Ureter (tissue), 1 donor: Measurements from ENCODE around the gene MYBPC2. TPM values are rescaled to one million over a fixed set of nuclear protein-coding genes. Genes with fewer than 3 reads are reported as not detected.
A peak's percentile ranks its signal among the peaks of the same experiment; 100 is the strongest.
"Not testable (repeated sequence)": the region's sequence is repeated elsewhere in the genome, so short reads cannot be mapped to it uniquely, and the experiment has no call there.

Experiments used
- DNase-seq: peaks from one replicate; pipeline ENCODE4 v3.0.0-alpha.2; 2020; ENCODE audit warnings: low spot score
- total RNA-seq: library from RNA; stranded (reverse); gene quantifications from one replicate; pipeline ENCODE4 v1.2.4, GENCODE V29; 2023
- donor health status: DM: yes; HTN: yes; CAD: no.

Gene MYBPC2
- total RNA-seq, 1 donor from 2014 or later, result 0.52 TPM

- no peak for DNase-seq
These were observed 26.4 kb downstream of the MYBPC2 start for GRCh38 chr19:50459067-50459456.

GRCh38 chr19:50459638-50460037 is 26.9 kb downstream of the MYBPC2 start:
- DNase-seq, result no peak

GRCh38 chr19:50460161-50460765 is 27.6 kb downstream of the MYBPC2 start:
- no peak for DNase-seq

GRCh38 chr19:50461066-50461875 is 28.6 kb downstream of the MYBPC2 start:
- DNase-seq, result peak; percentile 68

- no peak for DNase-seq
These were observed 30.3 kb downstream of the MYBPC2 start for GRCh38 chr19:50462970-50463369.

- no peak for DNase-seq
These were observed 31.7 kb downstream of the MYBPC2 start for GRCh38 chr19:50464348-50464747.

- DNase-seq, result no peak
These were observed 32.3 kb downstream of the MYBPC2 start for GRCh38 chr19:50465000-50465399.

- DNase-seq, result no peak
These were observed 33.5 kb downstream of the MYBPC2 start for GRCh38 chr19:50465986-50466705.

GRCh38 chr19:50466706-50467039 is 34.0 kb downstream of the MYBPC2 start:
- no peak for DNase-seq

- DNase-seq, result no peak
These were observed 34.9 kb downstream of the MYBPC2 start for GRCh38 chr19:50467566-50467965.

GRCh38 chr19:50468818-50469217 is 36.1 kb downstream of the MYBPC2 start:
- DNase-seq, result no peak

GRCh38 chr19:50473336-50473735 is 40.6 kb downstream of the MYBPC2 start:
- not testable (repeated sequence) for DNase-seq

GRCh38 chr19:50475101-50475568 is 42.4 kb downstream of the MYBPC2 start:
- no peak for DNase-seq

GRCh38 chr19:50475736-50476223 is 43.1 kb downstream of the MYBPC2 start:
- DNase-seq, result no peak

GRCh38 chr19:50476224-50476906 is 43.7 kb downstream of the MYBPC2 start, which contains the start of the genes EMC10 and GARIN5A:
Gene EMC10, plus strand, starts transcription at chr19:50476507. Its CDS starts 38 bp downstream, at chr19:50476545.
Gene GARIN5A, minus strand, starts transcription at chr19:50476848. Its CDS starts 460 bp downstream, at chr19:50476388.
- peak; percentile 93 for DNase-seq

GRCh38 chr19:50476907-50477238 is 44.2 kb downstream of the MYBPC2 start:
- no peak for DNase-seq

GRCh38 chr19:50477751-50478515 is 45.2 kb downstream of the MYBPC2 start:
- no peak for DNase-seq

- DNase-seq, result no peak
These were observed 46.4 kb downstream of the MYBPC2 start for GRCh38 chr19:50478901-50479715.

GRCh38 chr19:50479761-50480251 is 47.1 kb downstream of the MYBPC2 start:
- DNase-seq, result no peak
